Thyroid gland (tissue), 4 donors: ENCODE results near the gene GRXCR2. TPM values are rescaled to one million over a fixed set of nuclear protein-coding genes. Genes with fewer than 3 reads are reported as not detected.
A peak's percentile ranks its signal among the peaks of the same experiment; 100 is the strongest.

ENCODE experiments used
- DNase-seq, 2 donors: peaks; one replicate each; pipeline ENCODE4 v3.0.0-alpha.2; 2019
- H3K27ac ChIP-seq, 3 donors: fragments of 200-600 bp; sonication (generic); 1 replicate in 2 of 3; 2 replicates in 1 of 3; pipeline ENCODE4 v1.5.1; 2016 to 2019; ENCODE audit warnings: mild to moderate bottlenecking in 1 of 3, moderate library complexity in 1 of 3
- H3K27me3 ChIP-seq: fragments of 200-600 bp; sonication (generic); one replicate; pipeline ENCODE4 v1.5.1; 2019
- H3K36me3 ChIP-seq, 2 donors: fragments of 200-600 bp; sonication (generic); one replicate each; pipeline ENCODE4 v1.5.1; 2016 to 2019
- H3K4me1 ChIP-seq, 2 donors: fragments of 200-600 bp; sonication (generic); one replicate each; pipeline ENCODE4 v1.5.1; 2017 to 2019
- H3K4me3 ChIP-seq, 3 donors: fragments of 200-600 bp; sonication (generic); replicated peaks in 1 of 3; 1 replicate in 2 of 3; 2 replicates in 1 of 3; pipeline ENCODE4 v1.5.1; 2016; ENCODE audit warnings: mild to moderate bottlenecking in 1 of 3
- H3K9me3 ChIP-seq: fragments of 200-600 bp; sonication (generic); one replicate; pipeline ENCODE4 v1.5.1; 2017
- CTCF ChIP-seq, 6 experiments: fragments of 200-600 bp in 3 of 6; fragments of 450-650 bp in 3 of 6; sonication (generic) in 3 of 6; IDR thresholded peaks; one replicate each; pipeline ENCODE4 v1.5.1; 2016 to 2019; ENCODE audit warnings: antibody characterized with exemption in 6 of 6, mild to moderate bottlenecking in 2 of 6, inconsistent platforms in 1 of 6, moderate library complexity in 1 of 6
- POLR2A ChIP-seq, 2 donors: fragments of 450-650 bp; IDR thresholded peaks; one replicate each; pipeline ENCODE4 v1.6.1; 2017; ENCODE audit warnings: antibody characterized with exemption in 2 of 2, mild to moderate bottlenecking in 2 of 2, moderate library complexity in 1 of 2
- WGBS, 2 donors: methylation state at CpG; one replicate each; pipeline ENCODE4 v1.1.5; 2017; 5-methylcytosine and 5-hydroxymethylcytosine counted together
- intact Hi-C: fragments of 100-400 bp; cut with DNase I; formaldehyde crosslinking; loops from one replicate; pipeline ENCODE4 v1.15.1; 2023
- total RNA-seq, 4 donors: library from RNA; depleted of rRNA; stranded (reverse); fragments of >200 nt; gene quantifications; one replicate each; pipeline ENCODE4 v1.2.3, GENCODE V29; 2016

Gene GRXCR2
- total RNA-seq, 4 donors from 2014 or later, result 0.13 TPM; not detected in 3

GRCh38 chr5:145825751-145826180 lies 47.0 kb downstream of the GRXCR2 start:
- no peaks in the 10 kb centered on the region for H3K36me3 ChIP-seq
- H3K4me1 ChIP-seq, result peaks cover 9 to 13% of the 10 kb centered on the region in 2 donors
- no peak overlapping the region for H3K27ac ChIP-seq
- no peak for DNase-seq
- no peak overlapping the region for H3K4me3 ChIP-seq
- no peaks in the 10 kb centered on the region for H3K27me3 ChIP-seq
- H3K9me3 ChIP-seq, result no peaks in the 10 kb centered on the region
- no peak for TF ChIP-seq POLR2A (IDR thresholded peaks at IDR 0.05)
- peak; percentile 32 to 82 (median 60) for TF ChIP-seq CTCF (IDR thresholded peaks at IDR 0.05)
- WGBS, 2 donors, result 67% methylated on average over 3 of the region's 3 CpGs
- intact Hi-C loops, result loop anchor here (10.0 kb wide), 1 partner anchor 141 kb away; no protein-coding TSS in a partner anchor

- TF ChIP-seq CTCF (IDR thresholded peaks at IDR 0.05) (no peak), POLR2A (IDR thresholded peaks at IDR 0.05) (no peak)
- H3K27ac ChIP-seq, result no peak overlapping the region
- no peaks in the 10 kb centered on the region for H3K9me3 ChIP-seq
- no peaks in the 10 kb centered on the region for H3K4me1 ChIP-seq
- no peak for DNase-seq
- H3K36me3 ChIP-seq, result no peaks in the 10 kb centered on the region
- intact Hi-C loops, result loop anchor here (10.0 kb wide), 1 partner anchor 139 kb away; no protein-coding TSS in a partner anchor
- WGBS, 2 donors, result 63 to 67% methylated on average over 4 of the region's 4 CpGs
- no peaks in the 10 kb centered on the region for H3K27me3 ChIP-seq
- H3K4me3 ChIP-seq, result no peak overlapping the region
Observed at GRCh38 chr5:145824040-145824439, 48.8 kb downstream of the GRXCR2 start.

GRCh38 chr5:145818604-145819003 lies 54.2 kb downstream of the GRXCR2 start:
- WGBS, 2 donors, result 88 to 95% methylated on average over 4 of the region's 4 CpGs
- Histone ChIP-seq H3K9me3 (no peaks in the 10 kb centered on the region), H3K4me1 (no peaks in the 10 kb centered on the region), H3K4me3 (no peak overlapping the region), H3K27ac (no peak overlapping the region), H3K27me3 (no peaks in the 10 kb centered on the region), H3K36me3 (no peaks in the 10 kb centered on the region)
- intact Hi-C loops, result no loop called here
- DNase-seq, result no peak
- TF ChIP-seq POLR2A (IDR thresholded peaks at IDR 0.05) (no peak), CTCF (IDR thresholded peaks at IDR 0.05) (no peak)

- DNase-seq, result no peak
Observed at GRCh38 chr5:145812877-145813276, 59.9 kb downstream of the GRXCR2 start.

More at GRCh38 chr5:145812877-145813276, 59.9 kb downstream of the GRXCR2 start:
- H3K27me3 ChIP-seq, result no peaks in the 10 kb centered on the region
- H3K27ac ChIP-seq, result no peak overlapping the region
- TF ChIP-seq CTCF (IDR thresholded peaks at IDR 0.05) (no peak), POLR2A (IDR thresholded peaks at IDR 0.05) (no peak)
- H3K9me3 ChIP-seq, result no peaks in the 10 kb centered on the region
- intact Hi-C loops, result no loop called here
- no peaks in the 10 kb centered on the region for H3K36me3 ChIP-seq
- H3K4me3 ChIP-seq, result no peak overlapping the region
- 69 to 76% methylated on average over 1 of the region's 1 CpG for WGBS, 2 donors
- no peaks in the 10 kb centered on the region for H3K4me1 ChIP-seq
